Heart left ventricle (tissue), 16 donors: ENCODE measurements around the gene LRRC42. TPM values are rescaled to one million over a fixed set of nuclear protein-coding genes. Genes with fewer than 3 reads are reported as not detected.

Experiments
- ATAC-seq, 4 donors: fragments of 200-7000 bp; cut with Tn5 transposase; one replicate each; pipeline ENCODE4 v1.9.1; 2020 to 2022; ENCODE audit warnings: moderate library complexity in 4 of 4, mild to moderate bottlenecking in 3 of 4, moderate number of reproducible peaks in 1 of 4
- DNase-seq, 5 donors: peaks; one replicate each; pipeline ENCODE4 v3.0.0-alpha.2; 2020
- H3K27ac ChIP-seq, 12 donors: fragments of 200-600 bp; sonication (generic) in 4 of 12; one replicate each; pipeline versions ENCODE4 v1.5.0 to v1.8.0; 2016 to 2022; ENCODE audit warnings: mild to moderate bottlenecking in 2 of 12
- H3K27me3 ChIP-seq, 9 donors: fragments of 200-600 bp; sonication (generic) in 2 of 9; one replicate each; pipeline versions ENCODE4 v1.5.1 to v1.8.0; 2016 to 2022; ENCODE audit warnings: mild to moderate bottlenecking in 3 of 9
- H3K36me3 ChIP-seq, 9 donors: fragments of 200-600 bp; sonication (generic) in 2 of 9; one replicate each; pipeline versions ENCODE4 v1.5.0 to v1.8.0; 2018 to 2022; ENCODE audit warnings: mild to moderate bottlenecking in 2 of 9
- H3K4me1 ChIP-seq, 12 donors: fragments of 200-600 bp; sonication (generic) in 4 of 12; one replicate each; pipeline versions ENCODE4 v1.5.0 to v1.8.0; 2016 to 2022; ENCODE audit warnings: mild to moderate bottlenecking in 3 of 12
- H3K4me3 ChIP-seq, 12 donors: fragments of 200-600 bp; sonication (generic) in 4 of 12; one replicate each; pipeline versions ENCODE4 v1.5.0 to v1.8.0; 2017 to 2022; ENCODE audit warnings: mild to moderate bottlenecking in 9 of 12, moderate library complexity in 4 of 12
- H3K9me3 ChIP-seq, 12 donors: fragments of 200-600 bp; sonication (generic) in 4 of 12; one replicate each; pipeline versions ENCODE4 v1.5.0 to v1.8.0; 2016 to 2022; ENCODE audit warnings: mild to moderate bottlenecking in 1 of 12
- POLR2A ChIP-seq, 2 donors: fragments of 450-650 bp; IDR thresholded peaks; one replicate each; pipeline ENCODE4 v1.6.1; 2017; ENCODE audit warnings: antibody characterized with exemption in 2 of 2, mild to moderate bottlenecking in 2 of 2, moderate library complexity in 2 of 2
- WGBS, 4 donors: extraction: QIAGEN DNeasy Blood & Tissue Kit in 2 of 4; methylation state at CpG; one replicate each; pipeline versions ENCODE4 v1.1.5 to v1.1.7; 2013 to 2018; 5-methylcytosine and 5-hydroxymethylcytosine counted together
- intact Hi-C, 10 donors: fragments of 100-400 bp; cut with DNase I; formaldehyde crosslinking; loops; one replicate each; pipeline versions ENCODE4 v1.11.1 to v1.14.2; 2022
- polyA plus RNA-seq, 2 donors: library from polyadenylated mRNA; stranded (reverse); fragments of 200-250 nt; gene quantifications; one replicate each; pipeline ENCODE4 v1.2.3, GENCODE V29; 2013
- total RNA-seq, 9 donors: library from RNA; depleted of rRNA in 2 of 9; stranded (reverse); fragments of >200 nt in 2 of 9; fragmentation: NEBNext Ultra II Directional in 3 of 9; extraction: Animal tissue kit (Norgen Biotek cat#: 25700) in 3 of 9; gene quantifications; one replicate each; pipeline versions ENCODE4 v1.1.0 to v1.2.4, GENCODE V29; 2016 to 2023
- TF ChIP-seq, protein P1 (sequence below), 12 donors: fragments of 200-600 bp; sonication (generic) in 4 of 12; IDR thresholded peaks; one replicate each; pipeline versions ENCODE4 v1.5.0 to v1.8.0; 2018 to 2022; ENCODE audit warnings: antibody characterized with exemption in 12 of 12, mild to moderate bottlenecking in 5 of 12
- donor health status: ischemic (EF 13 %, LVEDD 7.1; RV severe dilation, severe dysfunction).
- donor health status: healthy with polysubstance abuse.
- donor health status: DM: no; HTN: yes; CAD: no.
- donor health status: DM: no; HTN: no; CAD: no.
- donor health status: ischemic (EF 25% LVEDD 6.9; RV normal size, moderate dysfunction).
- donor health status: ischemic (EF 25% LVEDD 5.7; RV mildly dilated, moderate dysfunction).
- donor health status: healthy.
- donor health status: DM: yes; HTN: yes; CAD: no.
- donor health status: ischemic (EF 35%, LVEDD 5.7; RV mildly dilated, moderate dysfunction).
- donor health status: nonischemic (EF 11% LVEDD 7.7; RV severe dilation, severe dysfunction).
- donor health status: DM: yes; HTN: yes; CAD: no.
- donor health status: PGD.
- donor health status: ischemic (EF 29% LVEDD 5.4; RV normal size, mild dysfunction).
- donor health status: nonischemic (EF 23%, LVEDD 6.1; RV moderate dilation, normal function).

The LRRC42 gene
- total and polyA plus RNA-seq, 11 donors: 3.7 to 18.5 (median 14.3) TPM

DNA sequence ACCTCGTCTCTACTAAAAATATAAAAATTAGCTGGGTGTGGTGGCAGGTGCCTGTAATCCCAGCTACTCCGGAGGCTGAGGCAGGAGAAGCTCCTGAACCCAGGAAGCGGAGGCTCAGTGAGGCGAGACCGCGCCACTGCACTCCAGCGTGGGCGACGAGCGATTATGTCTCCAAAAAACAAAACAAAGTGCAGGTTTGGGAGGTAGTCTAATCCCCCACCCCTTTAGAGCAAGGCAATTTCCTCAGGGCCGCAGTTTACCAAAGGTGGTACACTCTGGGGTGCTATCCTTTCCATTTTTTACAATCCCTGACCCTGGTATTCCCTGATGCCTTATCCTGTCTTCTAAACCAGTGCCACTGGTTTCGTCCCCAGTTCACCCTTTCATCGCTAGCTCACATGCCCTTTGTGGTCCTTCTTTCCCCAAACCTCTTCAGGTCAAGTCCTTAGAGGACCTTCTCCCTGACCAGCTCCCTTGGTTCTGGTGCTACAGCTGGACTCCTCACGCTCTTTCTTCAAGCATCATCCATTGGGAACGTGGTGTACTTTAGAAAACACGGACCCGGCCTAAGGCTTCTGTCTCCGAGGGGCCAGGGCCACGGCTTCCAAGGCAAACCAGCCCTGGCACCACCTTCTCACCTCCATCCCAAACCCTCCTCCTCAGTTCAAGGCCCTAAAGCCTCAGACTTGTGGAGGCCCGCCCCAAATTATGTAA, 1.5 kb upstream of the LRRC42 start:
- DNase-seq (peak in 1 of 5 donors; percentile 19), ATAC-seq (no peak)
- H3K36me3 ChIP-seq: peaks cover 0 to 7% (median 0%) of the 10 kb centered on the region in 9 donors
- 65 to 69% (median 68%) methylated on average over 20 of the region's 20 CpGs for WGBS, 4 donors
- H3K4me1 ChIP-seq: peaks cover 2 to 45% (median 23%) of the 10 kb centered on the region in 12 donors
- H3K27ac ChIP-seq: peak overlapping the region in 11 of 12 donors; percentile 74 to 98 (median 93)
- H3K9me3 ChIP-seq: no peaks in the 10 kb centered on the region
- intact Hi-C loops: loop anchor here in 9 of 10 donors (2.0 to 10.0 kb wide), 7 partner anchors 52 to 110 kb away; partner anchors contain the start of genes YIPF1 (in 6 of the 9), TCEANC2 (in 4 of the 9), TMEM59 (in 4 of the 9) and DIO1 (in 2 of the 9)
- H3K27me3 ChIP-seq: no peaks in the 10 kb centered on the region
- TF ChIP-seq, protein P1, sequence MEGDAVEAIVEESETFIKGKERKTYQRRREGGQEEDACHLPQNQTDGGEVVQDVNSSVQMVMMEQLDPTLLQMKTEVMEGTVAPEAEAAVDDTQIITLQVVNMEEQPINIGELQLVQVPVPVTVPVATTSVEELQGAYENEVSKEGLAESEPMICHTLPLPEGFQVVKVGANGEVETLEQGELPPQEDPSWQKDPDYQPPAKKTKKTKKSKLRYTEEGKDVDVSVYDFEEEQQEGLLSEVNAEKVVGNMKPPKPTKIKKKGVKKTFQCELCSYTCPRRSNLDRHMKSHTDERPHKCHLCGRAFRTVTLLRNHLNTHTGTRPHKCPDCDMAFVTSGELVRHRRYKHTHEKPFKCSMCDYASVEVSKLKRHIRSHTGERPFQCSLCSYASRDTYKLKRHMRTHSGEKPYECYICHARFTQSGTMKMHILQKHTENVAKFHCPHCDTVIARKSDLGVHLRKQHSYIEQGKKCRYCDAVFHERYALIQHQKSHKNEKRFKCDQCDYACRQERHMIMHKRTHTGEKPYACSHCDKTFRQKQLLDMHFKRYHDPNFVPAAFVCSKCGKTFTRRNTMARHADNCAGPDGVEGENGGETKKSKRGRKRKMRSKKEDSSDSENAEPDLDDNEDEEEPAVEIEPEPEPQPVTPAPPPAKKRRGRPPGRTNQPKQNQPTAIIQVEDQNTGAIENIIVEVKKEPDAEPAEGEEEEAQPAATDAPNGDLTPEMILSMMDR (IDR thresholded peaks at IDR 0.05): no peak
- TF ChIP-seq POLR2A (IDR thresholded peaks at IDR 0.05): no peak
- peak overlapping the region; percentile 45 to 99 (median 90) for H3K4me3 ChIP-seq

- ATAC-seq: no peak
- TF ChIP-seq POLR2A (IDR thresholded peaks at IDR 0.05): no peak
- TF ChIP-seq, protein P1 (IDR thresholded peaks at IDR 0.05): no peak
- Histone ChIP-seq H3K9me3 (no peaks in the 10 kb centered on the region), H3K27me3 (no peaks in the 10 kb centered on the region), H3K4me3 (peak overlapping the region; percentile 45 to 99 (median 90)), H3K27ac (peak overlapping the region; percentile 63 to 98 (median 92)), H3K36me3 (peaks cover 0 to 6% (median 0%) of the 10 kb centered on the region in 9 donors), H3K4me1 (peaks cover 2 to 45% (median 23%) of the 10 kb centered on the region in 12 donors)
- 1 to 2% (median 1%) methylated on average over 16 of the region's 16 CpGs for WGBS, 4 donors
- intact Hi-C loops: loop anchor here in 9 of 10 donors (2.0 to 10.0 kb wide), 7 partner anchors 53 to 110 kb away; partner anchors contain the start of genes YIPF1 (in 6 of the 9), TCEANC2 (in 4 of the 9), TMEM59 (in 4 of the 9) and DIO1 (in 2 of the 9)
- DNase-seq: no peak
Measured at GRCh38 chr1:53945183-53945432, 1.0 kb upstream of the LRRC42 start.

GRCh38 chr1:53945433-53946251, 508 bp upstream of the LRRC42 start, which contains the start of gene IFT25:
TSS of gene IFT25 (minus strand) at chr1:53945699. CDS start at chr1:53940082, 5,617 bp downstream.
- H3K4me1 ChIP-seq: peaks cover 2 to 42% (median 23%) of the 10 kb centered on the region in 12 donors
- H3K36me3 ChIP-seq: peaks cover 0 to 10% (median 0%) of the 10 kb centered on the region in 9 donors
- H3K27ac ChIP-seq: peak within 1 kb of the TSS; percentile 63 to 98 (median 92)
- WGBS, 4 donors: 0 to 1% (median 0%) methylated on average over 14 to 90 of the region's 90 CpGs
- intact Hi-C loops: loop anchor here (2.0 to 10.0 kb wide), 7 partner anchors 53 to 109 kb away; partner anchors contain the start of genes YIPF1 (in 6 of the 10), TCEANC2 (in 4 of the 10), TMEM59 (in 4 of the 10) and DIO1 (in 2 of the 10)
- ATAC-seq (peak; percentile 92 to 96 (median 94)), DNase-seq (peak; percentile 95 to 99 (median 96))
- peak in 1 of 2 donors; percentile 88 for TF ChIP-seq POLR2A (IDR thresholded peaks at IDR 0.05)
- TF ChIP-seq, protein P1 (IDR thresholded peaks at IDR 0.05): no peak
- H3K4me3 ChIP-seq: peak within 1 kb of the TSS; percentile 48 to 99 (median 90)
- H3K27me3 ChIP-seq: no peaks in the 10 kb centered on the region
- no peaks in the 10 kb centered on the region for H3K9me3 ChIP-seq
